Stimulated activated CD8-positive, alpha-beta memory T cell treated with anti-CD3 and anti-CD28 coated beads, Interleukin-15, amount 100 ng/mL, for 1 hour (primary cell): Measurements from ENCODE around the gene GABRD.

Experiments
- DNase-seq: peaks from one replicate; pipeline ENCODE4 v3.0.0-alpha.2; 2020; ENCODE audit warnings: low read depth

Gene GABRD

DNA sequence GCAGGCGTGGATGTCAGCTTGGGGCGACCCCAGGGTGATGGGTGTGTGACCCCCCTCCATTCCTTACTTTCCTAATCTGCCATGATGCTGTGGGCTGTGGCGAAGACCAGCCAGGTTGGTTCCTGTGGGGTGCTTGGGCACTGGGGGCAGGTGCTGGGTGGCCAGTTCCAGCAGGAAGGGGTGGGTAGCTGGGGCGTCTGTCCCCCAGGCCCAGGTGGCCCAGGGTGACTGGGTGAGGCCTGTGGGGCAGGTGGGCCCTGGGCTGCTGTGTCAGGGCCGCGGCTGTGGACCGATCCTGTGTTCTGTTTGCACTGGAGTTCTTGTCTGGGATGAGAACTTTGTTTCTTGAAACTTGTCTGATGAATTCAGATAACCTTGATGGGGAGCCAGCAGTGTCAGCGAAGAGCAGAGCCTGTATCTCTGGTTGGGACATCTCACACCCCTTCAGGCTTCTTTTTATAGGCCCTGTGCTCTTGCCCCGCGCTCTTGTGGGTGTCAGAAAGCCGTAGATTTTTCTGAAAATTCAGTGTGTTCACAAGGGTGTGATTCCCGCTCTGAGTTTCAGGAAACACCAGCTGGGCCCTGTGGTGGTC is 34.7 kb downstream of the GABRD start:
- no peak for DNase-seq

DNA sequence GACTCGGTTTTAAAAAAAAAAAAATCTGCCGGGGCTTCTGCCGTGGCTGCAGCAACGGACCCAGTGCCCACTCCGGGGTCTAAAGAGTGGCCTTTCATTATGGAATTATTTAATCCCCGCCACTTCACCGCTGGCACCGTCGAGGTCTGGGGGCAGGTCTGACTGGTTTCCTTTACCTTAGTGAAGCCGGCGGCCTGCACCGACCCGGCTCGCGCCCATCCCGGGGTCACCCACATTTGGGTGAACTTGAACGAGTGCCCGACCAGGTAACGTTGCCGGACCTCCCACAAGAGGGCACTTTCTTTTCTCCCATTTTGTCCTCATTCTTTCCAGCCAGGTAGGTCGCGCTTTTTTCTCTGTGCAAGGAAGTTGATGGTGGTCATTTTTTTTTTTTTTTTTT is 35.4 kb downstream of the GABRD start:
- no peak for DNase-seq

DNA sequence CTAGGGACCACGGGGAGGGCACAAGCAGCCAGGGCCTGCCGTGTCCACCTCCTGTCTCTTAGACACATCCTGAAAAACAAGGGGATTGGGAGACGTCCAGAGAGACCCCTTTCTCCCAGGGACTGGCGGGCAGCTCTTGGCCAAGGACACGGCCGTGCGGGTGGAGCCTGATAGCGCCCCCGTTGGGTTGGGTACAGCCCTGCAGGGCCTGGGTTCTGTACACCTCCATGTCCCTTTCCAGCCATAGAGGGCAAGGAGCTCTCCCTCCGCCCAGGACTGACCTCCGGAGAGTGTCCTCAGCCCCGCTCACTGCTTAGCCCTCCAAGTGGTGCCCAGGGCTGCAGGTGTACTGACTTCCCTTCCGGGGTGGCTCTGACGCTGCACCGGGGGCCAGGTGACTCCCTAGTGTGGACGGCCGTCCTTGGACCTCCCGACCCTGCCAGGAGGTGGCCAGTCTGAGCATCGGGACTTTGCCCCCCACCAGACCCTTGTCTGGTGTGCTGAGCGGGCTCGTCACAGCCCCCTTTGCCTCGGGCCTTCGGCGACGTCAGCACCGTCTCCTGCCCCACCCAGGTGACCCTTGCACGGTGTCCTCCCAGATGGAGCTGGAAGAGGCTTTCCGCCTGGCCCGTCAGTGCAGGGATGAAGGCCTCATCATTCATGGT is 36.9 kb downstream of the GABRD start:
- DNase-seq, result no peak

DNA sequence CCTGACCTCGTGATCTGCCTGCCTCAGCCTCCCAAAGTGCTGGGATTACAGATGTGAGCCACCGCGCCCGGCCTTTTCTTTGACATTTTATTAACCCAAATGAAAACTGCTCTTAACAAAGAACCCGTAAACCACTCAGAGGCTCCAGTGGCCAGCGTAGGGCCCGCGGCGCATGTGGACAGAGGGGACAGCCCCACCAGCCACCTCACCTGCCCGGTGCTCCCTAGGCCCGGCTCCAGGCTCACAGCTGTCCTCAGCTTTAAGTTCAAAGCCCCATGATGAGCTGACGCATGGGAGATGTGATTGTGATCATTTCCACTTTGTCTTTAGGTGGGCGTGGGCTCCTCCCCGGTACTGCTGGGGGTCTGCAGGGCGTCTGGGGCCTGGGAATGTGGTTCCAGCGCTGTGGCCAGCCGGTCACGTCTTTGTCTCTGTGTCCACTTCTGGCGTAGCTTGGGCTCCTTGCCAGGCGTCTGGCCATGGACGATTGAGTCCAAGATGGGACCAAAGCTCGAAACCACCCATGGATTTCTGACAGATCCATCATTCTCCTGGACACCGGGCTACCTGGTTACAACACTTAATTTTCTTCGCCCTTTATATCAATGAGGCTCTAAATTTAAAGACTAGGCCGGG is 37.9 kb downstream of the GABRD start:
- no peak for DNase-seq

DNA sequence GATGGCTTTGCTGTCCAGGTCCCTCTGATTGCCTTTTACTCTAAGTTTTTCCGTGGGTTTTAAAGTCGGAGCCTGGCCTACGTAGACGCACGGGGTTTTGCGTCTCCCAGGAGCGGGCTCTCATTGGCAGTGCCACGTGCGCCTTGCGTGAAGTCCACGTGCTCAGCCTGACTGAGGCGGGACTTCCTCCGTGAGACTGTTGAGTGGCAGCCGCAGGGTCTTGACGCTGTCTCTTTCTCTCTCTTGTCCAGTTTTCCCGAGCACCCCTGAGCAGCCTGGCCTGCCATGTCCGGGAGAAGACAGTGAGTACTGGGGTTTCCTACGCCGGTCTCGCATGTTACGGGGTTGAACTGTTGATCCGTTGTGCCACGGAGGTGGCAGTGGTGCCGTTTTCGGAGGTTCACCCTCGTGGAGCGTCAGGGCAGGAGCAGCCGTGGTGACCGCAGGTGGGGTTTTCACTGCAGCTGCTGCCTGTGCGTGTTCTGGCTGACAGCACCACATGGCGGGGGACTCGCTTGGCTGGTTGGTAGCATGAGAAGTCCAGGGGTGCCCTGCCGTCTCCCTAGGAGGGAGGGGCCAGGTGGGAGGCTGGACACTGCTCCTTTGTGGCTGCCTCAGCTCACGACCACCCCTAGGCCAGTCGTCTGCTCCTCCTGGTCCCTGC is 40.3 kb downstream of the GABRD start:
- DNase-seq, result no peak

DNA sequence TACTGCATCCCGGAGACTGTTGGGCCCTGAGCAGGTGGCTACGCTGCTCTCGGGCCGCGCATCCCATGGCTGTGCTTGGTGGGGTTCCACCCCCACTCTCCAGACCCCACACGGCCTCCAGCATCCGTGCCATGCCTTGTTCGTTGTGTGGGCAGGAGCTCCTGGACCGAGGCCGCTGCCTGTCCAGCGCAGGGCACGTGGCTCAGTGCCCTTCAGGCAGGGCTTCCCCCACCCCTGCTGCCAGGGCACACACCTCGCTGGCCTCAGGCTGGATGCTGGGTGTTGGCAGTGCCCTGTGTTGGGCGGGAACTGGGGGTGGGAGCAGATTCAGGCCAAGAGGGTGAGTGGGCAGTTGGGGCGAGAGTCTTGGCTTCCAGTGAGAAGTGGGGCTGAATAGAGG is 40.9 kb downstream of the GABRD start:
- DNase-seq, result no peak

DNA sequence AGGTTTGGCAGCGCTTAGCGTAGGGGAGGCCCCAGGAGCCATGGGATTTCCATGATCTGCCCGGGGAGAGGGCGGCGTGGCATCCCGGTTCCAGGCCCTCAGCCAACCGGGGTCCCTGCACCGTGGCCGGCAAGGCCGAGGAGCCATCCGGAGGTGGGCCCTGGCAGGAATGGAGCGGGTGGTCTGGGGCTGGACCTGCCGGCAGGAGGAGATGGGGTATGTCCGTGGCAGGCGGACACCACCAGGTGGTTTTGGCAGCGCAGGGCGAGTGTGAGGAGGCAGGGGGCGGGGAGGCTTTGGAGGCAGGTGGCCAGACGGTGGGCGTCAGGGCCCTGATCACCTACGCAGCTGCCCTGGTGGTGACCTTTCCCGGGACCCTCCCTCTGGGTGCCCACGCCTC is 41.4 kb downstream of the GABRD start:
- DNase-seq, result no peak

DNA sequence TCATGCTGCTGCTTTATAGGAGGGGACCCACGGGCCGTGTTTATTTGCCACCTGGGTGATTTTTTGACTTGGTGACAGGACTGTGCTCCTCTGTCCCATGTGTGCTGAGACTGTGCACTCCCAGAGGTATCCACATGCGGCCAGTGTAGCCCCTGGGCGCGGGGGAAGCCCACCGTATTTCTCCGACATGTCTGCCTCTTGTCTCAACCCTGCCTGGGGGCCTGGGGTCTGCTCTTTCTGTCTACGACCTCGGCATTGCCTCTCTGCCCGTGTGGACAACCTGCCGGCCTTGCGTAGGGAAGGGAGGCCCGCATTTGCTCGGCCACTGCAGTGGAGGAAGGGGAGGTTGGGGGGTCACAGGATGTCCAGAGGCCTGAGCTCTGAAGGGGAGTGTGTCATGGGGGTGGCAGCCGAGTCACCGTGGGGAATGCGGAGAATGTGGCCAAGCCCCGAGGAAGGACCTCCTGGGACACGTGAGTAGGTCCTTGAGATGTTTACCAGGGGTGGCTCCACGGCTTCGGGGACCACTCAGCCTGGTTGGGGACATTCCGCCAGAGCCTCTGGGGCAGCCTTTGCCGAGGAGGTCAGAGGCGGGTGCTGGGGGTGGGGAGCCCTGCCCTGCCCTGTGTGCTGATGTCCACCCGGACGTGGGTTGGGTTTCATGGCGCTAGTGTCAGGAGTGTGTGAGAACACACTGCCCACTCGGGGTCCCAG is 42.1 kb downstream of the GABRD start:
- no peak for DNase-seq

DNA sequence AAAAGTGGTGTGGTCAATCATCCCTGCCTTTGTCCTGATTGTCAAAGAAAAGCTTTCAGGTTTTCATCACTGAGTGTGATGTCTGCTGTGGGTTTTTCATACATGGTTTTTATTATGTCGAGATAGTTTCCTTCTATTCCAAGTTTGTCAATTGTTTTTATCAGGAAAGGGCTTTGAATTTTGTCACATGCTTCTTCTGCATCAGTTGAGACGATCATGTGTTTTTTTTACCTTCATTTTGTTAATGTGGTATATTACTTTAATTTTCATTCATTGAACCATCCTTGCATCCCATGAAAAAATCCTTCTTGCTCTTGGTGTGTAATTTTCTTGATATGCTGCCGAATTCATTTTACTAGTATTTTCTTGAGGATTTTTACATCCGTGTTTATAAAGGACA is 46.6 kb downstream of the GABRD start:
- no peak for DNase-seq

DNA sequence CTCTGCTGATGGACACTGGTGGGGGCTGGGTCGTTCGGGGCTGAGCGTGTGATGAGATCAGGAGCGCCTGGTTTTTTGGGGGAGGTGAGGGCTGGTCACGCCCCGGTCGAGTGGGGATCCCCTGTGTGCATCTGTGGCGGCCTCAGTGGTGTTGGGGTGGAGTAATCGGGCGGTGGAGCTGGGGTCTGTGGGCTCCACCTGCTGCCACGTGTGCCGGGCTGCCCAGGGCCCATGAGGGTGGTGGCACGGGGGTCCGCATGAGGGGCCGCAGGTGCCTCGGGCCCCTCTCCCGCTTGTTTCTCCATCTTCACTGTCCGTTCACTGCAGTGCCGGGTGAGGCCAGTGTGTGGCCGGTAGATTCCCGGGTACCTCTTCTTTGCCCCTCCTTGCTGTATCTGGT is 48.2 kb downstream of the GABRD start:
- DNase-seq, result no peak

DNA sequence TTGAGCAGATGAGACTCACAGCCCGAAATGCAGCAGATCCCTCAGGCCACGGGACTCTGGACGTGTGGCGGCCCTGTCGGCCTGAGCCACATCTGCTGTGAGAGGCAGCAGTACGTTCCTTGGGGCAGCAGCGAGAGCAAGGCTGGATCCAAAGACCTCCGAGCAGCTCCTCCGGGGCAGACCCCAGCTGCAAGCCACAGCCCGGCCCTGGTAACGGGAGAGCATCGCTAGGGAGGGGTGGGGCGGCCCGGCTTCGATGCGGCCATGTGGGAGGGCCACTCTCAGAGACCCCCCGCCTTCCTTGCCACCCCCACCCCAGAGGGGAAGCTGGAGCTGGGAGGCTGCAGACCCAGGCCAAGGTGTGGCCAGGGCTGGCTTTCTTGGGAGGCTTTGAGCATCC is 48.8 kb downstream of the GABRD start:
- DNase-seq, result no peak

DNA sequence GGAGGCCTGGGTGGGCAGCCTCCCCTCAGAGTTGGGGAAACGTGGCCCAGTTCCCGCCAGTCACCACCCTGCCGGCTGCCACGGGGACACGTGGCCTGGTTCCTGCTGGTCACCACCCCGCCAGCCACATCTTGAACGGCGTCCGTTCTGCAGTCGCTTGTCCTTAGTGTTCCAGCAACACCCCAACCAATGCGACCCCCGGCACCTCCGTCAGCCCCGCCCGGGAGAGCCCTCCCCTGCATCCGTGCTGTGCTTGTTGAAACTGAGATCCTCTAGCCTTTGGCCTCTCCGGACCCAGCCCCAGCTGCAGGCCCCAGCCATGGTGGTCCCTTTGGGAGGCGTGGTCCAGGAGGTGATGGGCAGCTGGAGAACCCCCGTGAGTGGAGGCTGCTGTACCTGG is 49.8 kb downstream of the GABRD start:
- no peak for DNase-seq

DNA sequence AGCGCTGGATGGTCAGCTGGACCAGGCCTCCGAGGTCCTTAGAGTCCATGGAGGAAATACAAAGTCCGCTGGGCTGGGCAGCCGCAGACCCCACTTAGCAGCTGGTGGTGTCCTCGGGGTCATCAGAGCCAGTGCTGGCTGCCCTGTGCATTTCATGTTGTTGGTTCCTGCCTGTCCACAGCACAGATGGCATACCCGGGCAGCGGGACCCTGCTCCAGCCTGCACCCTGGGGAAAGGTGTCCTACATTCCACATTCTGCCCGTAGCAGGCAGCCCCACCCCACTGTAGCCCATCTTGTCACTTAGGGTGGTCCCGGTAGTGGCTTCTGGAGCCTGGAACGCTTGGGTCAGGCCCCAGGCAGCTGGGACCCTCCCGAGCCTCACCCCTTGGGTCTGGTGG is 50.9 kb downstream of the GABRD start:
- no peak for DNase-seq

DNA sequence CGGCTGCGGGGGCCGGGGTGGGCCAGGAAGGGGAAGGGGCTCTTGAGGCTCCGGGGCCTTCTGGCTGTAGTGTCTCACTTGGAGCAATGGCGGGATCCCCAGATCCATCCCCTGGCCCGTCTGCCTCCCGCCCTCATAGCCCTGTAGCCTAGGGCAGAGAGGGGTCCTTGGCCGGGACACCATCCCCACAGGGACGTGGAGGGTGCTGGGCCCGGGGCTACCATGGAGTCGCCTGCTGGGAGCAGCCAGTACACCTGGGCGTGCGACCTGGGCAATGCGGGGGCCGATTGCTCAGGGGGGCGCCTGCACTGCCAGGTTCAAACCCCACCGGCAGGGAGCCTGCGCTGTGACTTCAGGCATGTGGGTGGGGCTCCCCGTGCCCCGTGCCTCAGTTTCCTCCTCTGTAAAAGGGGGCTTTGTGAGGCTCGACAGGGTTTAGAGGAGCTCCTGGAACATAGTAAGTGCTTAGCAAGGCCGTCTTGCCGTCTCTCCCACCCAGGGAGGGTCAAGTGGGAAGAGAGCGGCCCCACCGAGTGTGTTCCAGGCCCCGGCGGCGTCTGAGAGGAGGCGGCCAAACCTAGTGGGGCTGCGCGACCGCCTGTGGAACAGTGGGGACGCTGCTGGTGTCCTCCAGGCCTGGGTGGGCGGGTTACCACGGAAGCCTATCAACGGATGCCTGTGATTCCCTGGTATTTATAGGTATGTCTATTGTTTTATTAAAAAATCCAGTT is 51.8 kb downstream of the GABRD start:
- DNase-seq, result no peak

DNA sequence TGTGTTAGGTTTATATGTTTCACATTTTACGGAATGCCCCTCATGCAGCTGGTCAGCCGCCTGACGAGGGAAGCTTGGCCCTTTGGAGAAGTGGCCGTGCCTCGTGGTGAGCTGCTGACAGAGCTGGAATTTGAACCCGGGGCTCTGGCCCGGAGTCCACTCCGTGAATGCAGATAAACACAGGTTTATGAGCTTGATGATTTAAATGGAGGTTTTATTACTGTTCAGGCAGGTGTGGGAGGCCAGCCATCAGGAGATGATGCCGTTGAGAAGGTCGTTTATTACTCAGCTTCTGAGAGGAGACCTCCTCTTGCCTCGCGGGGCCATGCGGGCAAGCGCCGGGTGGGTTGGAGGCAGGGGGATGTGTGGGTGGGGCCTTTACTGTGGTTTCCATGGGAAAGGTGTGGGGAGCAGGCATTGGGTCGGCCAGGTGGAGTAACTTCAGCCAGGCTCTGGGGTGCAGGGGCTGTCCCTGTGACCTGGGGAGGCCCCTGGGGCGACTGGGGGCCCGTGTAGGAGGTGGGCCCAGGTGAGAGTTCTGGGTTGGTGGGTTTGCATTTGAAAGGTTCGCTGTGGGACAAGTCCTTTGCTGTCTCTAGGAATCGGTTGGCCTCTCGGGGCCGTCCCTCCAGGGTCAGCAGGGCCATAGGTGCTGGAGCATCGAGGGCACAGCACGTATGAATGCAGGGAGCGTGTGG is 53.1 kb downstream of the GABRD start:
- DNase-seq, result no peak

DNA sequence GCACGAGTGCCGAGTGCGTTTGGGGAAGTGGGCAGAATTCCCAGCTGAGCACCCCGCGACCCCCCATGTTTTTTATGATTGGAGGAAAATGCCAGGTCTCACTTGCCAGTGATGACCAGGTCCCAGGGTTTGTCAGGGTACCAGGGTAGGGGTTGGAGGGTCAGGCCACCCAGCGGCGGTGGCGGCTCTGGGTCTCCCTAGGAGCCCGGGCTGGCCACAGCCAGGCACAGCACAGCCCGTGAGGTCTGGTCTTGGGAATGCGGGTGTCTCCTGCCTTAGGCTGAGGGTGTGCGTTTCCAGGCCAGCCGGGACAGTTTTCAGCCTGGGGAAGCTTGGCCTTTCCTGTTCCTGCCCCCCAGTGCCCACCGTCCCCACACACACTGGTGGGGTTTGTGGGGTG is 53.7 kb downstream of the GABRD start:
- DNase-seq, result no peak

DNA sequence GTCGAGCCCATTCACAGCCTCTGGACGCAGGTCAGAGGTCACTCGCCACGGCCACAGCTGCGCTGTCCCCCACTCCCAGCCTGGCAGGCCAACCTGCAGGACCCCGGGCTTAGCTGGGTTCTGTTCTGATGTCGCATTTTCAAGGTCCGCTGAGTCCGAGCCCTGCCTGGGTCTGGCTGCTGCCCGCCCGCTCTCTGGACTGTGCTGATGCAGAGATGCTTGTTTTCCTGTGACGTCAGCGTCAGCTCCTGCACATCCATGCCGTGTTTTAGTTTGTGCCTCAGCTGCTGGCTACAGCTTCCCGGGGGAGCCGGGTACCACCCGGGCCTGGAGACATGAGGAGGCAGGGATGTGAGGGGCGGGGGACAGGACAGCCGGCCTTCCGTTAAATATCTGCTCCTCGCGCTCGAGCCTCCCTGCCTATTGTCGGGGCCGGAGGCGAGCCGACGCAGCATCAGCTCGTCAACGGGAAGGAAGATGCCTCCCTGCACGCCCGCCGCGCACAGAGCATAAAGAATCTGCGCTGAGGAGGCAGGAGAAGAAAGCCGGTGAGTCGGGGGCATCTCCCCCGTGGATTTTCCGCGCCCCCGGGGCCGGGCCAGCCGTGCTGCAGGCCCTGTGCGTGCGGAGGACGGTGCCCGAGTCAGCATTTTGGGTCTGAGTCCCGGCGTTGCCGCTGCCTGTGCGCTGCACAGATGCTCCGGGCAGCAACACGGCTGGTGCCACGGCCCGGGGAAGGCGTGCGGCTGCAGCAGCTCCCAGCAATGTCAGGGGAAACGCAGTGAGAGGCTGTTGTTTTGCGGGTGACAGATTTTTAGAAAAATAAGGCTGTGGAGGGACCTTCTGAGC is 54.5 kb downstream of the GABRD start:
- DNase-seq, result no peak

DNA sequence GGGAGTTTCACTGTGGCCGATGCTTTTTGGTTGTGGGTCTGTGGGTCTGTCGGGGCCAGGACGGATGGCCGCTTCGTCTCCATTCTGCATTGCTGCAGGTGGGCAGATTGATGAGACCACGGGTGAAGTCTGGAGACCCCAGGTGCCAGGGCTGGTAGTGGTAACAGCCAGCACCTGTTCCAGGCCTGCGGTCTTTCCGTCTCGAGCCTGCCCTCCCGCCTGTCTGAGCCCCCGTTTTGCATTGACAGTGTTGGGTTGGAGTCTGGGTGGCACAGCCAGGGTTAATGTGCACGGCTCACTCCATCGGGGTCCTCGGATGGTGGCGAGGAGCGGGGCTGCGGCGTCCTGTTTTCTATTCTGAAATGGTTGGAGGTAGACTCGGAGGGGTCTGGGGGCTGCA is 55.3 kb downstream of the GABRD start:
- DNase-seq, result no peak

DNA sequence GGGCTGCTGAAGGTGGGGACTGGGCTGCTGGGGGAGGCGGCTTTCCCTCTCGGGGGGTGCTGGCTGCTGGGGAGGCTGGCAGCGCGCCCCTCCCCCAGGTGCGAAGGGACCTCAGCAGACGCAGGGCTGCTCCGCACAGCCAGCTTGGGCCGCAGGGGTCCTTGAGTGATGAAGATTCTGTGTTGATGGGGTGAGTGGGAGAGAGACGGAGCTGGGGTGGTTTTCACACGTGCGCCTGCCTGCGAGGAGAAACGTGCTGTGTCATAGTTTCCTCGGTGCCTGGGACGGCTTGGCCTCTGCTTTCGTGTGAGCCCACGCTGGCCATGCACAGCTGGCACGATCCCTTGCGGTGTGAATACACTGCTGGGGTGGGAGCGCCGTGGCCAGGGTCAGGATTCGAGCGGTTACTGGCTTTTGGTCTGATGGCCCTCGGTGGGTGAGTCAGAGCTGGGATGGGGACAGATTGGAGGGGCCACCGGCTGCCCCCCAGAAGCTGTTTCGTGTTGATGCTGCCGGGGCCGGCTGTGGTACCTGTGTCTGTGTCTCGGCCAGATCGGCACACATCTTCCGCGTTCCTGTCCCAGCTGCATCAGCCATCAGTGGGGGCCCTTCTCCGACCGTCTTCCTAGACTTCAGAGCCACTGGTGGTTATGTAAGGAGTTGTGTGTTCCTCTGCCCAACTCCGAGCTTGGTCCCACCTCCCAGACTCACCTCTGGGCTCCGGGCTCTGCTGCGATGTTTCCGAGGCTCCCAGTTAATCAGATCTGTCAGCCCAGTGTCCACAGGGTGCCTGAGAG is 56.0 kb downstream of the GABRD start:
- no peak for DNase-seq

DNA sequence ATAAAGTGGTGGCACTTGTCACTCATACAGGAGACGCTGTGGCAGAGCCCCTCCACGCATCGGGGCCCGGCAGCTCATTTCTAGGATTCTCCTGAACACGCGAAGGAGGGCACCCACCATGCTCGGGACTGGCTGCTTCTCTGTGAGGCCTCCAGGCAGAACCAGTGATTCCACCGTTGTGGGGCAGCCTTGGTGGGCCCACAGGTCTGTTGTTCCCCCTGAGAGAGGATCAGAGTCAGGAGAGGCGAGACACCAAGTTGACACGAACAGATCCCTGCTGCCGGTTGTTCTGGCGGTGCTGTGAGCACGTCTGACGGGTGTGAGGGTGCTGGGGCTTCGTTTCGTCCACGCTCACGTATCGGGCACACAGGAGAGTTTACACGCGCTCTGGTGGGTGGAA is 57.7 kb downstream of the GABRD start:
- no peak for DNase-seq
